Measurements from ENCODE around the gene COMMD6. TPM values are rescaled to one million over a fixed set of nuclear protein-coding genes. Genes with fewer than 3 reads are reported as not detected.

COMMD6 gene
- total RNA-seq, 2 donors from 2014 or later = 118 to 157 TPM

- no peaks in the 10 kb centered on the region for H3K36me3 ChIP-seq
- DNase-seq = no peak
- intact Hi-C loops (cut with DNase I) = no loop called here
- H3K9ac ChIP-seq (ENCODE audit: low read depth in 2 of 2, low read length in 2 of 2) = no peak overlapping the region
- H3K27me3 ChIP-seq = no peaks in the 10 kb centered on the region
- H3K27ac ChIP-seq = no peak overlapping the region
- H3K9me3 ChIP-seq = no peaks in the 10 kb centered on the region
- no peak for TF ChIP-seq CTCF (IDR thresholded peaks at IDR 0.05)
- H3K4me3 ChIP-seq = no peak overlapping the region
- no peaks in the 10 kb centered on the region for H3K4me1 ChIP-seq
Measured at GRCh38 chr13:75521956-75522355, 15.7 kb downstream of the COMMD6 start.

- DNase-seq = no peak
- H3K9me3 ChIP-seq = no peaks in the 10 kb centered on the region
- no peaks in the 10 kb centered on the region for H3K4me1 ChIP-seq
- H3K4me3 ChIP-seq = no peak overlapping the region
- intact Hi-C loops (cut with DNase I) = no loop called here
- H3K9ac ChIP-seq (ENCODE audit: low read depth in 2 of 2, low read length in 2 of 2) = no peak overlapping the region
- no peaks in the 10 kb centered on the region for H3K36me3 ChIP-seq
- H3K27ac ChIP-seq = no peak overlapping the region
- no peaks in the 10 kb centered on the region for H3K27me3 ChIP-seq
- TF ChIP-seq CTCF (IDR thresholded peaks at IDR 0.05) = no peak
Measured at GRCh38 chr13:75518439-75519088, 19.1 kb downstream of the COMMD6 start.

GRCh38 chr13:75514080-75514995 lies 23.3 kb downstream of the COMMD6 start:
- H3K4me3 ChIP-seq = no peak overlapping the region
- no peaks in the 10 kb centered on the region for H3K27me3 ChIP-seq
- no peaks in the 10 kb centered on the region for H3K4me1 ChIP-seq
- intact Hi-C loops (cut with DNase I) = no loop called here
- DNase-seq = no peak
- H3K36me3 ChIP-seq = no peaks in the 10 kb centered on the region
- H3K27ac ChIP-seq = no peak overlapping the region
- no peaks in the 10 kb centered on the region for H3K9me3 ChIP-seq
- TF ChIP-seq CTCF (IDR thresholded peaks at IDR 0.05) = no peak
- H3K9ac ChIP-seq (ENCODE audit: low read depth in 2 of 2, low read length in 2 of 2) = no peak overlapping the region

GRCh38 chr13:75513271-75513670 lies 24.4 kb downstream of the COMMD6 start:
- H3K9ac ChIP-seq (ENCODE audit: low read depth in 2 of 2, low read length in 2 of 2) = no peak overlapping the region
- DNase-seq = no peak
- no peak overlapping the region for H3K27ac ChIP-seq
- no peaks in the 10 kb centered on the region for H3K36me3 ChIP-seq
- no peak for TF ChIP-seq CTCF (IDR thresholded peaks at IDR 0.05)
- intact Hi-C loops (cut with DNase I) = no loop called here
- H3K9me3 ChIP-seq = no peaks in the 10 kb centered on the region
- no peak overlapping the region for H3K4me3 ChIP-seq
- H3K4me1 ChIP-seq = no peaks in the 10 kb centered on the region
- H3K27me3 ChIP-seq = no peaks in the 10 kb centered on the region

- Histone ChIP-seq H3K4me1 (no peaks in the 10 kb centered on the region), H3K27me3 (no peaks in the 10 kb centered on the region), H3K27ac (no peak overlapping the region), H3K4me3 (no peak overlapping the region), H3K9ac (ENCODE audit: low read depth in 2 of 2, low read length in 2 of 2) (no peak overlapping the region), H3K9me3 (no peaks in the 10 kb centered on the region), H3K36me3 (no peaks in the 10 kb centered on the region)
- intact Hi-C loops (cut with DNase I) = no loop called here
- no peak for TF ChIP-seq CTCF (IDR thresholded peaks at IDR 0.05)
- no peak for DNase-seq
Measured at GRCh38 chr13:75512253-75512652, 25.4 kb downstream of the COMMD6 start.
